CD4-positive, alpha-beta T cell (primary cell): ENCODE results near the gene SUPT3H. TPM values are rescaled to one million over a fixed set of nuclear protein-coding genes. Genes with fewer than 3 reads are reported as not detected.

Experiments used
- ATAC-seq: fragments of 200-7000 bp; cut with Tn5 transposase; one replicate; pipeline ENCODE4 v1.10.0; 2022; ENCODE audit warnings: mild to moderate bottlenecking; ENCODE audit not compliant: poor library complexity
- CTCF ChIA-PET: fragments of 350-600 bp; sonication (Branson Sonifier 250); formaldehyde crosslinking; loops from one replicate; lab custom pipeline; 2021; ENCODE audit warnings: antibody characterized with exemption, inconsistent platforms; lab: Charles Lee
- POLR2A ChIA-PET: fragments of 350-600 bp; sonication (Branson Sonifier 250); formaldehyde crosslinking; loops from one replicate; lab custom pipeline; 2021; ENCODE audit warnings: antibody characterized with exemption, inconsistent platforms; lab: Charles Lee
- DNase-seq, 14 experiments: peaks; one replicate each; pipeline ENCODE4 v3.0.0-alpha.2; 2013 to 2020; ENCODE audit warnings: mixed read lengths in 2 of 14
- H3K27ac ChIP-seq, 2 donors: one replicate each; pipeline versions ENCODE4 v1.5.1 to v1.7.0; 2013; ENCODE audit warnings: low read length in 2 of 2, low read depth in 1 of 2, mild to moderate bottlenecking in 1 of 2
- H3K27me3 ChIP-seq, 2 experiments: 1 replicate in 1 of 2; 2 replicates in 1 of 2; pipeline versions ENCODE4 v1.6.1 to v1.7.0; 2013; ENCODE audit warnings: low read length in 2 of 2, control low read depth in 1 of 2, mild to moderate bottlenecking in 1 of 2, moderate library complexity in 1 of 2; ENCODE audit not compliant: insufficient read depth in 2 of 2, control insufficient read depth in 1 of 2
- H3K36me3 ChIP-seq: one replicate; pipeline ENCODE4 v1.6.1; 2013; ENCODE audit warnings: low read length, control low read depth; ENCODE audit not compliant: insufficient read depth
- H3K4me1 ChIP-seq: one replicate; pipeline ENCODE4 v1.6.1; 2013; ENCODE audit warnings: low read length, control low read depth; ENCODE audit not compliant: insufficient read depth
- H3K4me3 ChIP-seq: one replicate; pipeline ENCODE4 v1.5.1; 2013; ENCODE audit warnings: mild to moderate bottlenecking, low read length, moderate library complexity
- H3K9me3 ChIP-seq, 2 experiments: 1 replicate in 1 of 2; 2 replicates in 1 of 2; pipeline versions ENCODE4 v1.6.1 to v1.7.0; 2013; ENCODE audit warnings: low read length in 2 of 2, mild to moderate bottlenecking in 2 of 2, control low read depth in 1 of 2, moderate library complexity in 1 of 2; ENCODE audit not compliant: control insufficient read depth in 1 of 2, insufficient read depth in 1 of 2
- H3K27ac Mint-ChIP-seq: one replicate; pipeline ENCODE4 v1.8.0; 2020; ENCODE audit warnings: mixed read lengths
- H3K27me3 Mint-ChIP-seq: one replicate; pipeline ENCODE4 v1.8.0; 2021; ENCODE audit warnings: mixed read lengths
- H3K36me3 Mint-ChIP-seq: one replicate; pipeline ENCODE4 v1.8.0; 2021; ENCODE audit warnings: low read depth, mixed read lengths
- H3K4me1 Mint-ChIP-seq: one replicate; pipeline ENCODE4 v1.8.0; 2021; ENCODE audit warnings: low read depth, mixed read lengths
- H3K4me3 Mint-ChIP-seq: one replicate; pipeline ENCODE4 v1.8.0; 2020; ENCODE audit warnings: mild to moderate bottlenecking, mixed read lengths
- H3K9me3 Mint-ChIP-seq: one replicate; pipeline ENCODE4 v1.8.0; 2020; ENCODE audit warnings: mixed read lengths
- CTCF ChIP-seq: fragments of 200-600 bp; IDR thresholded peaks from one replicate; pipeline ENCODE4 v1.8.0; 2022; ENCODE audit warnings: antibody characterized with exemption, mild to moderate bottlenecking
- intact Hi-C, 2 experiments: fragments of 100-400 bp; cut with DNase I in 1 of 2; cut with micrococcal nuclease in 1 of 2; formaldehyde crosslinking; loops; one replicate each; pipeline versions ENCODE4 v1.15.1 to v1.9.0; 2023 to 2025; cut with DNase I, micrococcal nuclease
- total RNA-seq, 174 experiments: library from RNA in 2 of 174; stranded (reverse) in 2 of 174; gene quantifications; one replicate each; pipeline ENCODE4 v1.2.3 and lab custom pipeline; 2021 to 2026

SUPT3H gene
- total RNA-seq, 2 experiments from 2014 or later = 8.9 to 10.5 TPM

DNA sequence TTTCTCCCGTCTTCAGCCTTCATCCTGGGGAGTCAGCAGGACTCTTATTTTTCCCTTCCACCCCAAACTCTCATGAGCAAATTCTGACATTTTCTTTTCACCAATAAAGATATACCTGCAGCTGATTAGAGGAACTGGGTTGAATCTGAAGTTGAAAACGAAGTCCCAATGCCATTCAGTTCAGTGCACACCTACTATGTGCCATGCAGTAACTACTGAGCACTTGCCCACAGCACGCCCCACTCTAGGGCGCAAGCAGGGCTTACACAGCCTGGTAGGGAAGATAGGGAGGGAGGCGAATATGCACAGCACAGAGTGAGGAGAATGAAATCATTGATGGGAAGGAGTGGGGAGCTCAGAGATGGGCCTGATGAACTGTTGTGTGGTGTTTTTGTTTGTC, 588.7 kb downstream of the SUPT3H start:
- Histone ChIP-seq H3K27me3 (no peaks in the 10 kb centered on the region), H3K27ac (no peak overlapping the region), H3K9me3 (no peaks in the 10 kb centered on the region), H3K4me1 (peaks cover 11% of the 10 kb centered on the region), H3K36me3 (no peaks in the 10 kb centered on the region), H3K4me3 (no peak overlapping the region)
- Mint-ChIP-seq H3K27me3 (no peaks in the 10 kb centered on the region), H3K4me1 (peaks cover 19% of the 10 kb centered on the region), H3K4me3 (no peak overlapping the region), H3K36me3 (no peaks in the 10 kb centered on the region), H3K9me3 (no peaks in the 10 kb centered on the region), H3K27ac (no peak overlapping the region)
- POLR2A ChIA-PET = no interaction called here
- no peak for TF ChIP-seq CTCF
- CTCF ChIA-PET = no interaction called here
- ATAC-seq (no peak), DNase-seq (no peak)
- intact Hi-C loops = no loop called here

DNA sequence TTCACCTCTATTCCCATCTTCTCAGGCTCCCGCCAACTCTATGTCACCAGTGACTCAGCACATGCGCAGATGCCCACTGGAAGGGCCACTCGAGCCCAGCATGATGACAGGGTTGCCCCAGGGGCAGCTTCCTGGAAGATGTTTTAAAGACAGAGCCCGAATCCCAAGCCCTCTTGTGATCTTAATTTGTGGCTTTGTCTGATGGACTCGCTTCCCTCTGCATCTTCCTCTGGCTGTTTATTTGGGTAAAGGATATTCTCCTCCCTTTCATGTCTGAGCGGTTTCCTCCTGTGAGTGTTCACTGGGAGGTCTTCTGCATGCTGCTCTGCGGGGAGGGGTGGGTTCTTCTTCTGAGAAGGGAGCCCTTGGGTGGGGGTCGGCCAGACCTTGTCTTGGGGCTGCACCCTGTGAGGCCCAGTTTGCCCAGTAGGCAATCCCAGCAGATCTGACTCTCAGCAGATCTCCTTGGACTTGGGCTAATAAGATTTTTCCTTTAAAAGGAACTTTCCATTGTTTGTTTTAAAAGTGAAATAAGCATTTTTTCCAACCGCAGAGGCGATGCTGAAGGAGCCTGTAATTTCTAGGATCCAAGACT, 589.2 kb downstream of the SUPT3H start:
- DNase-seq = no peak
- H3K9me3 ChIP-seq = no peaks in the 10 kb centered on the region
- intact Hi-C loops = no loop called here
- peaks cover 11% of the 10 kb centered on the region for H3K4me1 ChIP-seq
- ChIA-PET CTCF (no interaction called here), POLR2A (interaction anchor here (1.4 kb wide), 1 partner anchor 188 kb away, joined by 3 read pairs; no protein-coding TSS in a partner anchor)
- no peak overlapping the region for H3K4me3 ChIP-seq
- H3K27ac Mint-ChIP-seq = no peak overlapping the region
- H3K36me3 Mint-ChIP-seq = no peaks in the 10 kb centered on the region
- no peak overlapping the region for H3K4me3 Mint-ChIP-seq
- no peak overlapping the region for H3K27ac ChIP-seq
- peaks cover 2% of the 10 kb centered on the region for H3K9me3 Mint-ChIP-seq
- H3K27me3 Mint-ChIP-seq = no peaks in the 10 kb centered on the region
- H3K4me1 Mint-ChIP-seq = peaks cover 19% of the 10 kb centered on the region
- TF ChIP-seq CTCF = no peak
- no peak for ATAC-seq
- no peaks in the 10 kb centered on the region for H3K27me3 ChIP-seq
- no peaks in the 10 kb centered on the region for H3K36me3 ChIP-seq

GRCh38 chr6:44787254-44787834, 590.4 kb downstream of the SUPT3H start:
- Mint-ChIP-seq H3K9me3 (peaks cover 3% of the 10 kb centered on the region), H3K27ac (peak overlapping the region; percentile 2), H3K4me3 (peak overlapping the region; percentile 9), H3K27me3 (no peaks in the 10 kb centered on the region), H3K4me1 (peaks cover 19% of the 10 kb centered on the region), H3K36me3 (no peaks in the 10 kb centered on the region)
- Histone ChIP-seq H3K27me3 (no peaks in the 10 kb centered on the region), H3K36me3 (no peaks in the 10 kb centered on the region), H3K9me3 (no peaks in the 10 kb centered on the region), H3K4me1 (peaks cover 11% of the 10 kb centered on the region), H3K27ac (no peak overlapping the region), H3K4me3 (no peak overlapping the region)
- intact Hi-C loops = no loop called here
- ChIA-PET POLR2A (interaction anchor here (1.4 kb wide), 1 partner anchor 189 kb away, joined by 3 read pairs; no protein-coding TSS in a partner anchor), CTCF (no interaction called here)
- ATAC-seq = peak; percentile 68
- peak in 4 of 14 experiments; percentile 11 to 59 (median 20) for DNase-seq
- no peak for TF ChIP-seq CTCF
